GM12891 (cell line): ENCODE results near the gene TYROBP. TPM values are rescaled to one million over a fixed set of nuclear protein-coding genes. Genes with fewer than 3 reads are reported as not detected.
"Not testable (repeated sequence)": the region's sequence is repeated elsewhere in the genome, so short reads cannot be mapped to it uniquely, and the experiment has no call there.

ENCODE experiments used
- DNase-seq: peaks from one replicate; pipeline ENCODE4 v3.0.0; 2011; ENCODE audit warnings: low spot score; ENCODE audit not compliant: insufficient read length
- FAIRE-seq: peaks from 2 replicates; lab custom pipeline; 2011; peaks lifted over from hg19 to GRCh38; lab: Jason Lieb, UNC
- PAX5 ChIP-seq: IDR thresholded peaks from 2 replicates; pipeline ENCODE4 v1.6.1; 2011; ENCODE audit warnings: low read length, moderate library complexity, mild to moderate bottlenecking; ENCODE audit not compliant: insufficient read depth, severe bottlenecking
- POLR2A ChIP-seq: IDR thresholded peaks from 2 replicates; pipeline ENCODE4 v1.6.1; 2011; ENCODE audit warnings: low read depth, low read length, control low read depth
- POLR2AphosphoS5 ChIP-seq: IDR thresholded peaks from 2 replicates; pipeline ENCODE4 v1.6.1; 2011; ENCODE audit warnings: low read depth, low read length, control low read depth
- POU2F2 ChIP-seq: IDR thresholded peaks from 2 replicates; pipeline ENCODE4 v1.6.1; 2011; ENCODE audit warnings: low read depth, mild to moderate bottlenecking, control low read depth, low read length, moderate library complexity
- SPI1 ChIP-seq: IDR thresholded peaks from 2 replicates; pipeline ENCODE4 v1.6.1; 2011; ENCODE audit warnings: low read depth, low read length, control low read depth
- TAF1 ChIP-seq: IDR thresholded peaks from 2 replicates; pipeline ENCODE4 v1.6.1; 2011; ENCODE audit warnings: low read depth, low read length, control low read depth
- polyA plus RNA-seq: library from polyadenylated mRNA; unstranded; fragments of >200 nt; gene quantifications from one replicate; pipeline ENCODE4 v1.2.1, GENCODE V29; 2012; ENCODE audit warnings: low read depth, missing spikeins, inconsistent platforms; ENCODE audit not compliant: missing spikeins

The TYROBP gene
- 2.0 TPM for polyA plus RNA-seq

DNA sequence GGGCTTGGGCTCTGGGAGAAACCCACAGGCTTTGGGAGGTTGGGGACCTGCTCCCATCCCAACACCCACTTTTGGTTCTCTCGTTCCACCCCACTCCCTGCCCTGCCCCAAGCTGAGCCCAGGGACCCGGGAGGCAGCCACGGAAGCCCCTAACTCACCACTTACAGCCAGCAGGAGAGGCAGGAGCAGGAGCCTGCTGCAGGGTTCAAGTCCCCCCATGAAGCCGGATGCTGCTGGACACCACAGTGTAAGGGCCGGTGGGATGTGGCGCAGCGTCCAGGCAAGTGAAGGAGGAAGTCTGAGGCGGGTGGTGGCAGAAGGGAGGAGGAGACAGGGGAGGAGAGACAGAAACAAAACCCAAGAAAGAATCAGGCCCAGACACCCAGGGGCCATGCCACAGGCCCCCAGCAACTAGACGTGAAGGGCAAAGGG lies at the start of gene TYROBP:
TSS of gene TYROBP (minus strand) at position 286 of the 432 bp plus-strand sequence. CDS start at position 219, 67 bp downstream.
- FAIRE-seq (no peak), DNase-seq (no peak)
- TF ChIP-seq SPI1 (no peak), PAX5 (no peak), TAF1 (no peak), POLR2AphosphoS5 (no peak), POLR2A (no peak), POU2F2 (no peak)

DNA sequence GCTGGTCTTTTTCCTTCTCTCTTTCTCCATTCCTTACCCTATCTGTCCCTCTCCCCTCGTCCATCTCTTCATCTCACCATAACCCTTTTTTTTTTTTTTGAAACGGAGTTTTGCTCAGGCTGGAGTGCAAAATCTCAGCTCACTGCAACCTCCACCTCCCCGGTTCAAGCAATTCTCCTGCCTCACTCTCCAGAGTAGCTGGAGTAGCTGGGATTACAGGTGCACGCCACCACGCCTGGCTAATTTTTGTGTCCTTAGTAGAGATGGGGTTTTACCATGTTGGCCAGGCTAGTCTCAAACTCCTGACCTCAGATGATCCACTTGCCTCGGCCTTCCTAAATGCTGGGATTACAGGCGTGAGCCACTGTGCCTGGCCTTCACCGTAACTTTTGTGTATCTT lies 49.3 kb upstream of the TYROBP start:
- not testable (repeated sequence) for DNase-seq, FAIRE-seq

DNA sequence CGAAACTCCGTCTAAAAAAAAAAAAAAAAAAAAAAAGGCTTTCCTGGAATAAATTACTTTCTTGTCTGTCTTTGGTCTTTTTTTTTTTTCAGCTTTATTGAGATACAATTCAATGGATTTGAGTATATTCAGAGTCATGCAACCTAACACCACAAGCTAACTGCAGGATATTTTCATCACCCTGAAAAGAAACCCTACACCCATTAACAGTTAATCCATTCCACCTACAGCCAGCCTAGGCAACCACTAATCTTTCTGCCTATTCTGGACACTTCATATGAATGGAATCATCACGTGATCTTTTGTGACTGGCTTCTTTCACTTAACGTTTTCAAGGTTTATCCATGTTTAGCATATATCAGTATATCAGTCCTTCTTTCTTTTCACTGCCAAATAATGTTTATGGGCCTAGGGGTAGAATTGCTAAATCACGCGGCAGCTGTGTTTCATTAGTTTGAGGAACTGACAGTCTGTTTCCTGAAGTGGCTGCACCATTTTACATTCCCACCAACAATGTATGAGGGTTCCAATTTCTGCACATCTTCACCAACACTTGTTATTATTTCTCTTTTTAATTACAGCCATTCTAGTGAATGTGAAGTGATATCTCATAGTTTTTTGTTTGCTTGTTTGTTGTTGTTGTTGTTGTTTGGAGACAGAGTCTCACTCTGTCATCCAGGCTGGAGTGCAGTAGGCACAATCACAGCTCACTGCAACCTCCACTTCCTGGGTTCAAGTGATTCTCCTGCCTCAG lies 48.0 kb upstream of the TYROBP start:
- FAIRE-seq (no peak), DNase-seq (no peak)
- TF ChIP-seq PAX5 (no peak), POU2F2 (no peak), TAF1 (no peak), POLR2AphosphoS5 (no peak), POLR2A (no peak), SPI1 (no peak)

DNA sequence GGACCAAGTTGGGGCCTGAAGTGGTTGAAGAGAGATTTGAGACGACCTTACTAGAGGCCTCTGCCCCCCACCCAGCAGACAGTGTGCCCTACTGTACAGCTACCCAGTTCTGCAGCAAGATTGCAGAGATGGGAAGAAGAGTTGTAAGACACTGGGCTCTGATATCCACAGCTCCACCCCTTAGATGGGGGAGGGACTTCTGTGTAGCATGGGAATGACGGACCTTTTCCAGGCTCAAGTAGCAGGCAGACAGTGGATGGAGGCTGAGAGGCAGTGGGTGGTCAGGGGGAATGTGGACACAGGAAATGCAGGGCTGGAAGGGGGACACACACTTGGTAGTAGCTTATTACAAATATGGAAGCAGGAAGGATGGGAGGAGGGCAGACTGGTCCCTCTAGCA lies 41.0 kb upstream of the TYROBP start:
- no peak for FAIRE-seq
- DNase-seq, result no peak
- TF ChIP-seq SPI1, result no peak
- TF ChIP-seq POU2F2, result no peak
- no peak for TF ChIP-seq PAX5
- TF ChIP-seq POLR2A, result no peak
- TF ChIP-seq TAF1, result no peak
- no peak for TF ChIP-seq POLR2AphosphoS5

DNA sequence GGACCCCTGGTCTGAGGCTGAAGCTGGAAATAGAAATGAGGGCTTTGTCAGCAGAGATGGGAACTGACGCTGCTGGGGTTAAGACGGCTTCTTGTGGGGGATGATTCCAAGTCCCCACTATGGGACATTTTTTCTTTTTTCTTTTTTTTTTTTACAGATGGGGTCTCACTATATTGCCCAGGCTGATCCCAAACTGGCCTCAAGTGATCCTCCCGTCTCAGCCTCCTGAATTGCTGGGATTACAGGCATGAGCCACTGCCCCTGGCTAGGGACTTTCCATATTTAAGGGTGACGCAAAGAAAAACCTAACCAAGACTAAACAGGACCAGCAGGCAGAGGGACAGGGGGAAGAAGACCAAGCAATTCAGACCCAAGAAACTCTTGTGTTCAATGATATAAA lies 38.1 kb upstream of the TYROBP start:
- DNase-seq, result no peak
- no peak for TF ChIP-seq POLR2A
- TF ChIP-seq POLR2AphosphoS5, result no peak
- no peak for TF ChIP-seq SPI1
- no peak for TF ChIP-seq POU2F2
- no peak for TF ChIP-seq PAX5
- no peak for TF ChIP-seq TAF1
- no peak for FAIRE-seq

DNA sequence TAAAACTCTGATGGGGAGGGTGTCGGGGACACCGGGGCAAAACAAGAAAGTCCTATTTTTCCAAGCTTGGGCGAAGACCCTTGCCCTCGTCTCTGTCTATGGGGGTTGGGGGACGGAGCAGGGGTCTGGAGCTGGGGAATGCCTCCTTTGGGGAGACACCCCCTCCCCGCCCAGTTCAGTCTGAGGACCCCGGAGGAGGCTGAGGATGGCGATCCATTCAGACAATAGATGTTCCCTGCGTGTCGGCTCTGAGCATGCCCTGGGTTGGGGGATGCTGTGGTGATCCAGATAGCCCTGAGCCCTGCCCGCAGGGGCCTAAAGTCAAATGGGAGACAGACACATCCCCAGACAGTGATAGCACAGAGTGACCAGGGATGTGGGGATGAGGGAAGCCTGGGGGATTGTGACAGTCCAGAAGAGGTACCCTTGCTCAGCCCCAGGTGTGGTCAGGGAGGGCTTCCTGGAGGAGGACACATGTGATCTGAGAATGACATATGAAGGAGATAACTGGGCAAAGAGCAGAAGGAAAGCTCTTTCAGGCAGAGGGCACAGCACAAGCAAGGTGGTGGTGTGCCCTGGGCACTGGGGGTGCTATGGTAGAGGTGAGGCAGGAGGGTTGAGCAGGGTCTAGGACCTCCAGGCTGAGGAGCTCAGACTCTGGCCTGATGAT lies 37.2 kb upstream of the TYROBP start:
- TF ChIP-seq SPI1, result no peak
- TF ChIP-seq POLR2AphosphoS5, result no peak
- no peak for TF ChIP-seq PAX5
- no peak for TF ChIP-seq POU2F2
- TF ChIP-seq POLR2A, result no peak
- no peak for TF ChIP-seq TAF1
- no peak for DNase-seq
- no peak for FAIRE-seq

DNA sequence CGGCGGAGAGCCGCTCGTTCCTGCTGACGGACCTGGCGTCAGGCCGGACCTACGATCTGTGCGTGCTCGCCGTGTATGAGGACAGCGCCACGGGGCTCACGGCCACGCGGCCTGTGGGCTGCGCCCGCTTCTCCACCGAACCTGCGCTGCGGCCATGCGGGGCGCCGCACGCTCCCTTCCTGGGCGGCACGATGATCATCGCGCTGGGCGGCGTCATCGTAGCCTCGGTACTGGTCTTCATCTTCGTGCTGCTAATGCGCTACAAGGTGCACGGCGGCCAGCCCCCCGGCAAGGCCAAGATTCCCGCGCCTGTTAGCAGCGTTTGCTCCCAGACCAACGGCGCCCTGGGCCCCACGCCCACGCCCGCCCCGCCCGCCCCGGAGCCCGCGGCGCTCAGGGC lies 36.5 kb upstream of the TYROBP start:
- DNase-seq (no peak), FAIRE-seq (no peak)
- TF ChIP-seq TAF1 (no peak), SPI1 (no peak), PAX5 (no peak), POLR2AphosphoS5 (no peak), POU2F2 (no peak), POLR2A (no peak)

DNA sequence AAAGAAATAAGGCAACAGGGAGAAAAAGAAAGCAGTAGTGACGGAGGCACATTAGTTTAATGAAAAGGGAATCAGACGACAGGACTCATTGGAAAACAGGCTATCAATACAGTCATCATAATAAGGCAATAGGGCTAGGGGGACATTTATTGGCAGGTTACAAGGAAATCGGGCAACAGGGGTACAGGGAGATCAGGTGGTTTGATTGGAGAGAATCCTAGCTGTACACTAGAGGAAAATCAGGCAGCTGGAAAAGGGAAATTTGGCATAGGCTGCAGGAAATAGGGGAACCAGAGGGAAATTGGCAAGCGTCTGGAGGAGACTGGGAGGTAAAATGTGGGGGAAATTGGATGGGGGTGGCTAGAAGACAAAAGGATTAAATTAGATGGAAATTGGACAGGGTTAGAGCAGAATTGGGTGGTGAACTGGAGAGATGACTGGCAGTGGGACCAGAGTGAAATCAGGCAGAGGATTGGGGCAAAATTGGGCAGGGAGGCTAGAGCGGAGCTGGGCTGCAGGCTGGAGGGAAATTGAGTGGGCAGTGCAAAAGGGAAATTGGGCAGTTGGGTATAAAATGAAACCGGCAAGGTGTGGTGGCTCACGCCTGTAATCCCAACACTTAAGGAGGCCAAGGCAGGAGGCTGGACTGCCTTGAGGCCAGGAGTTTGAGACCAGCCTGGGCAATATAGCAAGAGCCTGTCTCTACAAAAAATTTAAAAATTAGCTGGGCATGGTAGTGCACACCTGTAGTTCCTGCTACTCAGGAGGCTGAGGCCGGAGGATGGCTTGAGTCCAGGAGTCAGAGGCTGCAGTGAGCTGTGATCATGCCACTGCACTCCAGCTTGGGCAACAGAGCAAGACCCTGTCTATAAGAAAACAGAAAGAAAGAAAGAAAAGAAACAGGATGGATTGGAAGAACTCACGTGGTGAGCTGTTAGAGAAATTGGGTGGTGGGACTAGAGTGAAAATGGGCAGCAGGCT lies 35.5 kb upstream of the TYROBP start:
- FAIRE-seq (no peak), DNase-seq (no peak)
- no peak for TF ChIP-seq POLR2AphosphoS5
- TF ChIP-seq TAF1, result no peak
- TF ChIP-seq POU2F2, result no peak
- no peak for TF ChIP-seq SPI1
- no peak for TF ChIP-seq PAX5
- TF ChIP-seq POLR2A, result no peak

DNA sequence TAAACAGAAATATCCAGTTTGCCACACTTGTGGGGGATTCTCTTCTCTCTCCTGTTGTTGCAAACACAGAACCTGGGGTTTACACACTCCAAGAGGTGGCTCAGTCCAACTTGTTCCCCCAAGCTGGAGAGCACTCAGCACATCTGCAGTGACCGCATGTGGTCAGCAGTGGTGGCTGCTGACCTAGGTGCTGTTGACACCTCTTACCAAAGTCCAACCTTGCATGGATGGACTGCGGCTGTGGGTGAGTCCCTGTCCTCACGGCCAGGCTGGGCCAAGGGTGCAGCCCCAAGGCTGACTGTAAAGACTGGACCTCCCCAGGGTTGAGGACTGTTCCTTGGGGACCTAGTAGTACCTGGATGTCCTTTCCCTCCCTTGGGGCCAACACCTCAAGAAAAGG lies 34.1 kb upstream of the TYROBP start:
- DNase-seq, result no peak
- FAIRE-seq, result no peak
- TF ChIP-seq PAX5 (no peak), TAF1 (no peak), SPI1 (no peak), POLR2A (no peak), POU2F2 (no peak), POLR2AphosphoS5 (no peak)
